ENCODE results near the gene GLYAT.

Gene GLYAT

GRCh38 chr11:58731819-58732218, at the start of gene GLYAT:
TSS of gene GLYAT (minus strand) at chr11:58731943. CDS start at chr11:58724496, 7,447 bp downstream.
- no peak for DNase-seq
- intact Hi-C loops (cut with DNase I), result no loop called here

- no peak for DNase-seq
- intact Hi-C loops (cut with DNase I), result no loop called here
Observed at GRCh38 chr11:58781345-58781744, 49.6 kb upstream of the GLYAT start.

GRCh38 chr11:58780578-58780977, 48.8 kb upstream of the GLYAT start:
- intact Hi-C loops (cut with DNase I), result no loop called here
- DNase-seq, result no peak

- intact Hi-C loops (cut with DNase I), result no loop called here
- no peak for DNase-seq
Observed at GRCh38 chr11:58776891-58777710, 45.4 kb upstream of the GLYAT start.

- intact Hi-C loops (cut with DNase I), result no loop called here
- no peak for DNase-seq
Observed at GRCh38 chr11:58775066-58775708, 43.4 kb upstream of the GLYAT start.

- intact Hi-C loops (cut with DNase I), result no loop called here
- DNase-seq, result no peak
Observed at GRCh38 chr11:58774164-58774593, 42.4 kb upstream of the GLYAT start.

GRCh38 chr11:58773337-58773736, 41.6 kb upstream of the GLYAT start:
- intact Hi-C loops (cut with DNase I), result no loop called here
- no peak for DNase-seq

GRCh38 chr11:58772329-58773285, 40.9 kb upstream of the GLYAT start:
- intact Hi-C loops (cut with DNase I), result no loop called here
- DNase-seq, result no peak

GRCh38 chr11:58771458-58771855, 39.7 kb upstream of the GLYAT start:
- DNase-seq, result no peak
- intact Hi-C loops (cut with DNase I), result no loop called here

- intact Hi-C loops (cut with DNase I), result no loop called here
- DNase-seq, result no peak
Observed at GRCh38 chr11:58770627-58771457, 39.1 kb upstream of the GLYAT start.

GRCh38 chr11:58770166-58770565, 38.4 kb upstream of the GLYAT start:
- intact Hi-C loops (cut with DNase I), result no loop called here
- no peak for DNase-seq

- intact Hi-C loops (cut with DNase I), result no loop called here
- no peak for DNase-seq
Observed at GRCh38 chr11:58769308-58769707, 37.6 kb upstream of the GLYAT start.

GRCh38 chr11:58768137-58768536, 36.4 kb upstream of the GLYAT start:
- intact Hi-C loops (cut with DNase I), result no loop called here
- no peak for DNase-seq

GRCh38 chr11:58765078-58765477, 33.3 kb upstream of the GLYAT start:
- intact Hi-C loops (cut with DNase I), result no loop called here
- DNase-seq, result no peak

- intact Hi-C loops (cut with DNase I), result no loop called here
Observed at GRCh38 chr11:58763120-58763490, 31.4 kb upstream of the GLYAT start.

GRCh38 chr11:58762284-58763119, 30.8 kb upstream of the GLYAT start:
- intact Hi-C loops (cut with DNase I), result no loop called here
- DNase-seq, result no peak

More at GRCh38 chr11:58763120-58763490, 31.4 kb upstream of the GLYAT start:
- DNase-seq, result no peak

GRCh38 chr11:58757439-58757838, 25.7 kb upstream of the GLYAT start:
- intact Hi-C loops (cut with DNase I), result no loop called here
- no peak for DNase-seq

GRCh38 chr11:58745705-58746364, 14.1 kb upstream of the GLYAT start:
- intact Hi-C loops (cut with DNase I), result no loop called here
- no peak for DNase-seq

Data from posterior cingulate gyrus (tissue), 11 donors.